Urothelium cell line (cell line): ENCODE data around the gene RANBP17.
"Not testable (repeated sequence)": the region's sequence is repeated elsewhere in the genome, so short reads cannot be mapped to it uniquely, and the experiment has no call there.

Experiments
- DNase-seq: peaks from one replicate; pipeline ENCODE4 v3.0.0; 2011; ENCODE audit warnings: low spot score, mixed read lengths
- FAIRE-seq: peaks from 2 replicates; lab custom pipeline; 2011; peaks lifted over from hg19 to GRCh38; lab: Jason Lieb, UNC

Gene RANBP17

DNA sequence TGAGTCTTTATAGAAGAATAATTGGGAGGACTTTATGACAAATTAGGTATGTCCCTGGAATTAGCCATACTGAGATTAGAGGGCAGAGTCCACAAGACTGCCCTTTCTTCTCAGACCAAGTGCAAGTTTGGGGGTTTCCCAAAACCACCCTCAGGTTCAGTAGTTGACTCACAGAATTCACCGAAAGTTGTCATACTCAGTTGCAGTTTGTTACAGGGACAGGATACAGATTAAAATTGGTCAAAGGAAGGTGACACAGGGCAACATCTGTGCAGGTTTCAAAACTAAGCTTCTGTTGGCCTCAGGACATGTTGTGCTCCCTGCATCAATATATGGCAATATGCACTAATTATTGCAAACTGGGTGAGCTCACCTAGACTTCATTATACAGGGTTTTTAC, 3.8 kb downstream of the RANBP17 start:
- DNase-seq (no peak), FAIRE-seq (no peak)

- DNase-seq (no peak), FAIRE-seq (no peak)
Observed at GRCh38 chr5:170867825-170868224, 6.0 kb downstream of the RANBP17 start.

DNA sequence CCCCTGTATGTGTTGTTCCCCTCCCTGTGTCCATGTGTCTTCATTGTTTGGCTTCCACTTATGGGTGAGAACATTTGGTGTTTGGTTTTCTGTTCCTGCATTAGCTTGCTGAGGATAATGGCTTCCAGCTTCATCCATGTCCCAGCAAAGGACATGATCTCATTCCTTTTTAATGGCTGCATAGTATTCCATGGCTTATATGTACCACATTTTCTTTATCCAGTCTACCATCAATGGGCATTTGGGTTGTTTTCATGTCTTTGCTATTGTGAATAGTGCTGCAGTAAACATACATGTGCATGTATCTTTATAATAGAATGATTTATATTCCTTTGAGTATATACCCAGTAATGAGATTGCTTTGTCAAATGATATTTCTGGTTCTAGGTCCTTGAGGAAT, 8.6 kb downstream of the RANBP17 start:
- not testable (repeated sequence) for DNase-seq, FAIRE-seq

DNA sequence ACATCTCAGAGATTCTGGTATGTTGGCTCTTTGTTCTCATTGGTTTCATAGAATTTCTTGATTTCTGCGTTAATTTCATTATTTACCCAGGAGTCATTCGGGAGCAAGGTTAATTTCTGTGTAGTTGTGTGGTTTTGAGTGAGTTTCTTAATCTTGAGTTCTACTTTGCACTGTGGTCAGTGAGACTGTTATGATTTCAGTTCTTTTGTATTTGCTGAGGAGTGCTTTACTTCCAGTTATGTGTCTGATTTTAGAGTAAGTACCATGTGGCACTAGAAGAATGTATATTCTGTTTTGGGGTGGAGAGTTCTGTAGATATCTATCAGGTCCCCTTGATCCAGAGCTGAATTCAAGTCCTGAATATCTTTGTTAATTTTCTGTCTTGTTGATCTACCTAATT, 12.2 kb downstream of the RANBP17 start:
- no peak for FAIRE-seq
- no peak for DNase-seq

- DNase-seq: no peak
- no peak for FAIRE-seq
Observed at GRCh38 chr5:170875811-170876210, 14.0 kb downstream of the RANBP17 start.

DNA sequence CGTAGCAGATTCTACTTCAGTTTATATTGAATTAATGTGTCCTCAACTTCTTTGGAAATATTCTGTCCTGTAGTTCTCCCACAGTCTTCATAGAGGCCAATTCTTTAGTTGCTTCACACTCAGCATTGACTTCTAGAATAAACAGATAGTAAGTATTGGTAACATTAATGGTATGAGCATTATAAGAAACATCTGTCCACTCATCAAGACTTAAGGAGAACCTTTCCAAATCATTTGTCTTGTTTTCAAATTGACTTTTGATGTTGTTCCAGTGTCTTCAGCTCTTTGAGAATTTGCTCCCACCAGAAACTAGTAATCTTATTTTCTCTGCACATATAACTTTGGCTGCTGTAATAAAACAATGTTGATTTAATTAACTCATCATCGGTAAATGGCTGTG, 18.3 kb downstream of the RANBP17 start:
- no peak for FAIRE-seq
- DNase-seq: no peak

GRCh38 chr5:170882345-170882744, 20.5 kb downstream of the RANBP17 start:
- DNase-seq (no peak), FAIRE-seq (no peak)

DNA sequence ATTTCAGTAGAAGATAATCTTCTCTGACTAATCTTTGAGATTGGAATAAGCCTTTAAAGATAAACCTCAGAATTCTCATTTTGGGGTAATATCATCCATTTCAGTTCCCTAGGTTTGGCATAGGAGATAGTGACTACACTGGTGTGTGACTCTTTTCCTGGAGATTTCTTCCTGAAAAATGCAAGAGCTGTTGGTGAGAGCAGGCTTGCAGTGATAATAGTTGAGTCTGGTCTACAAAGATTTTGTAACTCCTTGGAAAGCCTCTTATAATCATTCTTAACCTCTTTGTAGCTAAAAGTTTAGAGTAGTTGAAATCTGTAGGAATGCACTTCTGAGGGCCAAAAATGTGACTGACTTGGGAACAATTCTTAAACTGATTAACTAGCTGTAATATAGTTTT, 23.4 kb downstream of the RANBP17 start:
- DNase-seq (no peak), FAIRE-seq (no peak)

DNA sequence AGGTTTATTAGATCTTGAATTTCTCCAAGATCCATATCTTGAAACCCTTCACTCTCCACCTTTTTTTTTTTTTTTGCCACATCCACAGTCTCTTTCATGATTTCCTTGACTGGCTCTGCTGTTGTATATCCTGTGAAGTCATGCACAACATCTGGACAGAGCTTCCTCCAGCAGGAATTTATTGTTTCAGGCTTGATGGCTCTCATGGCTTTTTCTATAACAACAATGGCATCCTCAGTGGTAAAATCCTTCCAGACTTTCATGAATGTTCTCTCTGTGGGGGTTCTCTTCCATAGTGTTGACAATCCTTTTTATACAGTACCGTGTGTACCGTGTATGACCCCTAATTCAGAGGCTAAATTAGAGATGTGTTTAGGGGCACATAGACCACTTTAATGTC, 24.0 kb downstream of the RANBP17 start:
- FAIRE-seq (no peak), DNase-seq (no peak)

- DNase-seq (no peak), FAIRE-seq (no peak)
Observed at GRCh38 chr5:170886210-170886894, 24.5 kb downstream of the RANBP17 start.

GRCh38 chr5:170892196-170892595, 30.4 kb downstream of the RANBP17 start:
- FAIRE-seq (no peak), DNase-seq (no peak)

DNA sequence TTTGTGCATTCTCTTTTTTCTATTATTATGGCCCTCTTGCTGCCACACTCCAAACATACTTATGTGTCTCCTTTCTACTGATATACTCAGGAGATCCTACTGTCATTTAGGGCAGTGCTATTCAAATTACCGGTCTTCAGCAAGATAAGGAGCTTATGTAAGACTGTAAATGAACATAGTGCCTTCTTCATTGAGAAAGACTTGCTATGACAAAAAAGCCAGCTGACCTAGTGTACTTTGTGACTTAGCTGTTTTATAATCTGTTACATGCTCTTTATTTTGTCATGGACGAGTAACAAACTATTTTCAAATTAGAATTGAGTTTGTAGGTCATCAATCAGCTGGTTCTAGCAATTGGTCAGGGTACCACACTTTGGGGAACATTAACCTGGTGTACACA, 32.8 kb downstream of the RANBP17 start:
- FAIRE-seq (no peak), DNase-seq (no peak)

GRCh38 chr5:170896779-170897178, 35.0 kb downstream of the RANBP17 start:
- peak; percentile 2 for DNase-seq
- FAIRE-seq: no peak

- FAIRE-seq: no peak
- no peak for DNase-seq
Observed at GRCh38 chr5:170903075-170903474, 41.3 kb downstream of the RANBP17 start.

- DNase-seq: no peak
- FAIRE-seq: no peak
Observed at GRCh38 chr5:170907758-170908157, 45.9 kb downstream of the RANBP17 start.

GRCh38 chr5:170913573-170913972, 51.8 kb downstream of the RANBP17 start:
- FAIRE-seq: no peak
- no peak for DNase-seq

- no peak for FAIRE-seq
Observed at GRCh38 chr5:170917113-170917512, 55.3 kb downstream of the RANBP17 start.

GRCh38 chr5:170920196-170920595, 58.4 kb downstream of the RANBP17 start:
- DNase-seq (no peak), FAIRE-seq (no peak)

More at GRCh38 chr5:170917113-170917512, 55.3 kb downstream of the RANBP17 start:
- no peak for DNase-seq

- not testable (repeated sequence) for DNase-seq
Observed at GRCh38 chr5:170922331-170922730, 60.5 kb downstream of the RANBP17 start.

DNA sequence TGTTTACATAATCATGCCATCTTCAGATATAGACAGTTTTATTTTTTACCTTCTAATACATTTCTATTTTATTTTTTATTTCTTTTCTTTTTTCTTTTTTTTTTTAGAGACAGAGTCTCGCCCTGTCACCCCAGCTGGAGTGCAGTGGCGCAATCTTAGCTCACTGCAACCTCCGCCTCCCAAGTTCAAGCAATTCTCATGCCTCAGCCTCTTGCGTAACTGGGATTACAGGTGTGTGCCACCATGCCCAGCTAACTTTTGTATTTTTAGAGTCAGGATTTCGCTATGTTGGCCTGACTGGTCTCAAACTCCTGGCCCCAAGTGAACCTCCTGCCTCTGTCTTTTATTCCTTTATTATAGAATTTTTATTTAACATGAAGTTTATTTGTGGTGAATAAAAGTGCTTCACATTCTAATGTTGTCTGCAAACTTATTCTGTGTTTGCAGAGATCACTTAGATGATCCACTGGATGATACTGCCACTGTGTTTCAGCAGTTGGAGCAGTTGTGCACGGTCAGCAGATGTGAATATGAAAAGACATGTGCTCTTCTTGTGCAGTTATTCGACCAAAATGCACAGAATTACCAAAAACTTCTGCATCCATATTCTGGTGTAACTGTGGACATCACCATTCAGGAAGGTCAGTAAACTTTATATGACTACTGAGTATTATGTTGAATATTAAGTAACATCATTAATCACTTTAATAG, 62.2 kb downstream of the RANBP17 start:
- DNase-seq (no peak), FAIRE-seq (no peak)

More at GRCh38 chr5:170922331-170922730, 60.5 kb downstream of the RANBP17 start:
- FAIRE-seq: peak; percentile 67

- FAIRE-seq, DNase-seq: not testable (repeated sequence)
Observed at GRCh38 chr5:170935534-170936218, 73.9 kb downstream of the RANBP17 start.

DNA sequence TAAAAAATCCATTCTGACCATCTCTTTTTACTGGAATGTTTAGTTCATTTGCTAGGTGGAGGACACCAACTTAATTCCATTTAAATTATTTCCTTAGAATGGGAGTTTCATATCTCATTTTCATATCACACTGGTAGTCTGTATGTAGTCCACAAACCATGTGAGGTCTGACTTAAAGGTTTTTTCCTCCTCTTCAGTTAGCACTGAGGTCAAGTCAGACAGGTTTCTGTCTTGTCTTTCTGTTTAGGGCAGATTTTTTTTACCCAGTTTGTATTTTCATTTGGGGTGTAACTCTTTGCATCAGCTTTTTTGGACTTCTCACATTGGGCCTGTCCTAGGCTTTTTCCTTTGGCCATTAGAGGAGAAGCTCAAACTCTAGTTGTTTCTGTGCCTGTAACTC, 75.3 kb downstream of the RANBP17 start:
- FAIRE-seq (no peak), DNase-seq (no peak)
